T-helper 2 cell treated with Interferon-gamma antibody and Interleukin-4, amounts not matched to agents 100 ng/mL and 5 ng/mL, for 36 hours (primary cell): ENCODE measurements around the gene HRH3. TPM values are rescaled to one million over a fixed set of nuclear protein-coding genes. Genes with fewer than 3 reads are reported as not detected.

Experiments
- intact Hi-C: fragments of 100-400 bp; cut with micrococcal nuclease; formaldehyde crosslinking; loops from one replicate; pipeline ENCODE4 v1.15.1; 2023
- total RNA-seq: library from RNA; stranded (reverse); gene quantifications from 2 replicates; pipeline ENCODE4 v1.2.3, GENCODE V29; 2022

Gene HRH3
- total RNA-seq, 1 donor from 2014 or later: not detected

- intact Hi-C loops: no loop called here
These were observed 24.6 kb upstream of the HRH3 start for GRCh38 chr20:62244644-62245108.

GRCh38 chr20:62243906-62244515, 23.9 kb upstream of the HRH3 start:
- intact Hi-C loops: no loop called here

- intact Hi-C loops: no loop called here
These were observed 23.0 kb upstream of the HRH3 start for GRCh38 chr20:62243106-62243505.

- intact Hi-C loops: no loop called here
These were observed 22.1 kb upstream of the HRH3 start for GRCh38 chr20:62242176-62242575.

GRCh38 chr20:62241506-62241905, 21.4 kb upstream of the HRH3 start:
- intact Hi-C loops: no loop called here

- intact Hi-C loops: no loop called here
These were observed 20.1 kb upstream of the HRH3 start for GRCh38 chr20:62240020-62240685.

- intact Hi-C loops: loop anchor here (2.0 kb wide), 1 partner anchor 173 kb away; no protein-coding TSS in a partner anchor
These were observed 19.3 kb upstream of the HRH3 start for GRCh38 chr20:62239278-62239879.

GRCh38 chr20:62238569-62239277, 18.6 kb upstream of the HRH3 start:
- intact Hi-C loops: loop anchor here (1.0 to 2.0 kb wide), 7 partner anchors 55 to 177 kb away; partner anchors contain the start of genes ADRM1, LSM14B, MTG2 and PSMA7

- intact Hi-C loops: loop anchor here (1.0 to 2.0 kb wide), 7 partner anchors 55 to 177 kb away; partner anchors contain the start of genes ADRM1, LSM14B, MTG2 and PSMA7
These were observed 17.9 kb upstream of the HRH3 start, which contains the start of gene OSBPL2 for GRCh38 chr20:62237801-62238568. Gene OSBPL2, plus strand, starts transcription at chr20:62238521. Its CDS starts 17,664 bp downstream, at chr20:62256185.

GRCh38 chr20:62237514-62237800, 17.4 kb upstream of the HRH3 start:
- intact Hi-C loops: no loop called here

- intact Hi-C loops: no loop called here
These were observed 16.9 kb upstream of the HRH3 start for GRCh38 chr20:62236766-62237513.

GRCh38 chr20:62236200-62236599, 16.1 kb upstream of the HRH3 start:
- intact Hi-C loops: no loop called here

- intact Hi-C loops: no loop called here
These were observed 15.7 kb upstream of the HRH3 start for GRCh38 chr20:62235777-62236157.

- intact Hi-C loops: no loop called here
These were observed 15.1 kb upstream of the HRH3 start for GRCh38 chr20:62235001-62235776.

- intact Hi-C loops: no loop called here
These were observed 14.3 kb upstream of the HRH3 start for GRCh38 chr20:62234339-62234738.

- intact Hi-C loops: no loop called here
These were observed 13.6 kb upstream of the HRH3 start for GRCh38 chr20:62233684-62234083.

GRCh38 chr20:62232770-62233645, 12.9 kb upstream of the HRH3 start:
- intact Hi-C loops: no loop called here

- intact Hi-C loops: no loop called here
These were observed 12.1 kb upstream of the HRH3 start for GRCh38 chr20:62232194-62232593.

GRCh38 chr20:62231292-62231691, 11.2 kb upstream of the HRH3 start:
- intact Hi-C loops: no loop called here
